ENCODE results near the gene ARHGEF1.
A peak's percentile ranks its signal among the peaks of the same experiment; 100 is the strongest.

ARHGEF1 gene

DNA sequence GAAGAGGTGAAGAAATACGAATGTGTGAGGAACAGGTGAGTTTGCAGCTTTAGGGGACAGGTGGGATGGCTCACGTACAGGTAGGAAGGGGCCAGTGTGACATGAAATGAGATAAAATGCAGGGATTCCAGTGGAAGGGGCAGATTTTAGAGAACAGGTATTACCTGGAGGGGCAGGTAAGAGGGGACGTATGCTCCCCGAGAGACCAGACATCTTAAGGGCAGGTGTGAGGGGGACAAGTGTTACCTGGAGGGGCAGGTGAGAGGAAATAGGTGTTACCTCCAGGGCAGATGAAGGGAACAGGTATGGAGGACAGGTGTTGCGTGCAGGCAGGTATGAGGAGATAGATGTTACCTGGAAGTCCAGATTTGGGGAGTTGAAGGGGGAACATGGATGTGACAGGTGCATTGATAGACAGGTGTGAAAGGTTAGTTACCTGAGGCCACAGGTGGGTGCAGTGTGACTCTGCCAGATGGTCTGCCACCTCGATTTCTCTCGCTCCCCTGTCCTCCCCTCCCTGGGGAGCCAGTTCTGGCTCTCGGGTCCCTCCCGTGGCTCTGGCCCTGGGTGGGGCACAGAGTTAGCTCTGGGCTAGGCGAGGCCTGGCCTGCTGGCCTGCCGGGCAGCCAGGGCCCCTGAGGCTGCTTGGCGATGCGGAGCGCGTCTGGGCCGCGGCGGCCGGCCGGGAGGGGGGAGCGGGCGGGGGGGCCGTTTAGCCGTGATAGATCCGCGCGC, 43.2 kb downstream of the ARHGEF1 start:
- no peak for DNase-seq (ENCODE audit: low read depth)
- TF ChIP-seq, protein P1, sequence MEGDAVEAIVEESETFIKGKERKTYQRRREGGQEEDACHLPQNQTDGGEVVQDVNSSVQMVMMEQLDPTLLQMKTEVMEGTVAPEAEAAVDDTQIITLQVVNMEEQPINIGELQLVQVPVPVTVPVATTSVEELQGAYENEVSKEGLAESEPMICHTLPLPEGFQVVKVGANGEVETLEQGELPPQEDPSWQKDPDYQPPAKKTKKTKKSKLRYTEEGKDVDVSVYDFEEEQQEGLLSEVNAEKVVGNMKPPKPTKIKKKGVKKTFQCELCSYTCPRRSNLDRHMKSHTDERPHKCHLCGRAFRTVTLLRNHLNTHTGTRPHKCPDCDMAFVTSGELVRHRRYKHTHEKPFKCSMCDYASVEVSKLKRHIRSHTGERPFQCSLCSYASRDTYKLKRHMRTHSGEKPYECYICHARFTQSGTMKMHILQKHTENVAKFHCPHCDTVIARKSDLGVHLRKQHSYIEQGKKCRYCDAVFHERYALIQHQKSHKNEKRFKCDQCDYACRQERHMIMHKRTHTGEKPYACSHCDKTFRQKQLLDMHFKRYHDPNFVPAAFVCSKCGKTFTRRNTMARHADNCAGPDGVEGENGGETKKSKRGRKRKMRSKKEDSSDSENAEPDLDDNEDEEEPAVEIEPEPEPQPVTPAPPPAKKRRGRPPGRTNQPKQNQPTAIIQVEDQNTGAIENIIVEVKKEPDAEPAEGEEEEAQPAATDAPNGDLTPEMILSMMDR (conservative IDR thresholded peaks at IDR 0.05; ENCODE audit: low read depth, low read length): no peak

DNA sequence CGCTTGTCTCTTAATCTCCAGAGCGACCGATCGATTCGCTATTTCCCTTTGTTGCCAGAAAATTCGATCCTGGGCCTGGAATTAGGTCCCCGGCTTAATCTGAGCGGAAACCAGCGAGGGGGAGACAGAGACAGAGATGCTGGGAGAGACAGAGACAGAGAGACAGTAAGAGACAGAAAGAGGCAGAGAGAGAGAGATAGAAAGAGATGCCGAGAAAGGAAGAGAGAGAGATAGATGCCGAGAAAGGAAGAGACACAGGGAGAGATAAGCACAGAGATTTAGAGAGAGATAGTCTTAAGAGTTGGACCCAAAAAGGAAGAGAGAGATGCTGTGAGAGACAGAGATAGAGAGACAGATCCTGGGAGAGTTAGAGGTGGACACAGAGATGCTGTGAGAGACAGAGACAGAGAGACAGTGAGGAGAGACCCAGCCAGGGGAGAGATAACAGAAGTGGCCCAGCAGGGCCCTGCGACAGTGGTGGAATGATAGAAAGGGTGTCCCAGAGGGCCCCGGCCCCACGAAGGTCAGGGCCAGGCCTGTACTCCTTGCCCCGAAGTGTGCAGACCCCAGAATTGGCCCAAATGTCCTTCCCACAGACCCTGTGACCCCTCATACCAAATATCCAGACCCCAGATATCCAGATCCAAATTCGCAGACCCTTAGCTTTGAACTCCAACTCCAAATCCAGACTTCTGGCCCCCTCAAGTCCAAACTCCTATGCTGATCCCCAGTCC, 43.9 kb downstream of the ARHGEF1 start:
- TF ChIP-seq, protein P1 (conservative IDR thresholded peaks at IDR 0.05; ENCODE audit: low read depth, low read length): no peak
- no peak overlapping the region for H3K4me3 ChIP-seq (ENCODE audit: low read length)
- DNase-seq (ENCODE audit: low read depth): no peak

More for the DNA sequence above, 43.2 kb downstream of the ARHGEF1 start:
- H3K4me3 ChIP-seq (ENCODE audit: low read length): no peak overlapping the region

DNA sequence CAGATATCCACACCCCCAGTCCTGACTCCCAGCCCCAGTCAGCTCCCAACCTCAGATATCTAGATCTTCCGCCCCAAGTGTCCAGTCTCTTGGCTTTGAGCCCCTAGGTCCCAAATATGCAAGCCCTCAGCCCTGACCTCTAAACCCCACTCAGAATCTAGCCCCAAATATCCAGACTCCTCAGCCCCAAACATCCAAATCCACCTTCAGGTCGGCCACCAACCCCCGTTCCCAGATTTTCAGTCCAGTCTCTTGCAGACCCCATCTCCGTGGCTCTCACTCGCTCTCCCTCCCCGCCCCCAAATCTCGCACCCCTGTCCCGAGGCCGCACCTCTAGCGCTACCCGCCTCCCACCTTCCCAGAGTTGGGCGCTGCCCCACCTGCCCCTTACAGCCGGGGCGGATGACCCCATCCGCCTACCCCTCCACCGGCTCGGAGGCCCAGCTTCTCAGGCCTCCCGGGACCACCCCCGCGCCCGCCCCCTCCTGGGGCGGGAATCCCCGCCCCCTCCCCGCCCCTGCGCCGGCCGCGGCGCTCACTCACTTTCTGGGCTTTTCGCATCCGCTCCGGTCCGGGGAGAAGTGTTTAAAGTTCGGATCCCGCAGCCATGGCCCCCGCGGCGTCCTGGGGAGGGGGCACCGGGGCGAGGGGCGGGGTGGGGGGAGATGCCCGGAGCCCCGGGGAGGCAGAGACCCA, 44.7 kb downstream of the ARHGEF1 start:
- TF ChIP-seq, protein P1 (conservative IDR thresholded peaks at IDR 0.05; ENCODE audit: low read depth, low read length): no peak
- no peak for DNase-seq (ENCODE audit: low read depth)

DNA sequence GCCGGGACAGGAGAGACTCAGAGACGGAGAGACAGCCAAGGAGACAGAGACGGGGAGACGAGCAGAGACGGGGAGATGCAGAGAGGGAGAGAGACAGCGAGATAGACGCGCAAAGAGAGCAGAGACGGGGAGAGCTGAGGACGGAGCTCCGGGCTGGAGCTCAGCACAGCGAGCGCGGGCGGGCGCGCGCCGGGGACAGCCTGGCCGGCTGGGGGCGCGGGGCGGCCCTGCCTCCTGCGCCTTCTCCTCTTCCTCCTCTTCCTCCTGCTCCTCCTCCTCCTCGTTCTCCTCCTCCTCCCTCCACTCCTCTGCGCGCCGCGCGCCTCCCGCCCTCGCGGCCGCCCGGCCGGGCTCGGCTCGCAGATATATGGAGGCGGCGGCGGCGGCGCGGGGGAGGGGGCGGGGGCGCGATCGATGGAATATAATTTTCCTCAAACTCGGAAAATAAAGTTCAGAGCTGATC, 45.3 kb downstream of the ARHGEF1 start, which contains the start of gene ERFL:
ERFL (minus strand) TSS at position 229 of the 463 bp plus-strand sequence. CDS start 15,530 bp downstream, outside the sequence.
- H3K4me3 ChIP-seq (ENCODE audit: low read length): peak within 1 kb of the TSS; percentile 28
- DNase-seq (ENCODE audit: low read depth): no peak
- TF ChIP-seq, protein P1 (conservative IDR thresholded peaks at IDR 0.05; ENCODE audit: low read depth, low read length): no peak

More for the DNA sequence above, 44.7 kb downstream of the ARHGEF1 start:
- H3K4me3 ChIP-seq (ENCODE audit: low read length): peak overlapping the region; percentile 28

DNA sequence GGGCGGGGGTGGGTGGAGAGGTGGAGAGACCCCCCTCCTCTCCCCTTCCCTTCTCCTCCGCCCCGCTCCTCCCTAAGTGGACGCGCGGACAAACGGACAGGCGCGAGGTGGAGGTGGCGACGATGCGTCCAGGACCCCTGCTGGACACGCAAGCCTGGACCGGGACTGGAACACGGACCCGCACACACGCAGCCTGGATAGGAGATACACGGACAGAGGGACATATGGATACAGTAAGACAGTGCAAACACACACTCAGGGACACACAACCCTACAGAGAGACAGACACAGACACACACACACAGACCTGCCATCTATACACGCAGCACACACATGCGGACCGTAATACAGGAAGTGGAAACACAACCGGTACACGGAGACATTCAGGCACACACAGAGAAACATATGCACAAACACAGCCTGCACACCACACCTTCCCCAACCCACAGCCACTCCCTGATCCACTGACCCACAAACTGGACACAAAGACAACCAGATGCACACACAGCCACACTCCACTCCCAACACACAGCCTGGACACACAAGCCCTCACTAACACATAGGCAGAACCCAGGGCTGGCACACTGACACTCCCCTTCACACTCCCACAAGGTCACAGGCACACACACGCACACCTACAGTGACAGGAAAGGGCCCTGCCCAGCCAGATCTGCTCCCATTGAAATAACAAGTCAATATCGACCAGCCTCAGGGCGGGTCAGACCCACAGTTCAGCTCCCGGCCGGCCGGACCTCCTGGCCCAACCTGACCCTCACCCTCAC, 46.0 kb downstream of the ARHGEF1 start:
- TF ChIP-seq, protein P1 (conservative IDR thresholded peaks at IDR 0.05; ENCODE audit: low read depth, low read length): no peak
- no peak overlapping the region for H3K4me3 ChIP-seq (ENCODE audit: low read length)
- DNase-seq (ENCODE audit: low read depth): no peak

DNA sequence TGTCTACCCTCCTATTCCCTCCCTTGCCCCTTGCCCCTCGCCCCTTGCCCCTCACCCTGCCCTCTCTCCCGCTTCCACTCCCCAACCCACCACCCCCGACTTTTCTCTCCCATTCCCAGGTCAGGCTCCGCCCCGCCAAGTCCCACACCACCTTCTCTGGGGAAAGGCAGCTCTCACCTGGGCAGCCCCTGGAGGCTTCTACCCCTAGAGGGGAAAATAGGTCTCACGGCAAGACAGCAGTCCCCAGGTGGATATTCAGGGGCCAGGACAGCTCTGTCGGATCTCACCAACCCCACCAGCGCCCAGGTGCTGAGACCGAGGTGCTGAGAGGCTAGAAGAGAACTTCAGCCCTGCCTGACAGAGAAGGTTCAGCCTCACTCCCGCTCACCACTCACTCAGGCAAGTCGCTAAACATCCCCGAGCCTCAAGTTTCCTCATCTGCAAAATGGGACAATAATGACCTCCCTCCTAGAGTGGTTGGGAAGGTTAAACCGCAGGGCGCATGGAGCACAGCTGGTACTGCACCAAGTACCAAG, 46.6 kb downstream of the ARHGEF1 start:
- no peak for DNase-seq (ENCODE audit: low read depth)
- no peak overlapping the region for H3K4me3 ChIP-seq (ENCODE audit: low read length)
- TF ChIP-seq, protein P1 (conservative IDR thresholded peaks at IDR 0.05; ENCODE audit: low read depth, low read length): no peak
